Activated CD4-positive, alpha-beta T cell treated with anti-CD3 and anti-CD28 coated beads, Interleukin-2, Interleukin-4, amounts not matched to agents 100 ng/mL and 50 ng/mL, durations not matched to agents 16 hours and 8 hours (primary cell): ENCODE results near the gene SMARCB1.

ENCODE experiments used
- DNase-seq: peaks from one replicate; pipeline ENCODE4 v3.0.0-alpha.2; 2020; ENCODE audit warnings: low spot score

SMARCB1 gene

DNA sequence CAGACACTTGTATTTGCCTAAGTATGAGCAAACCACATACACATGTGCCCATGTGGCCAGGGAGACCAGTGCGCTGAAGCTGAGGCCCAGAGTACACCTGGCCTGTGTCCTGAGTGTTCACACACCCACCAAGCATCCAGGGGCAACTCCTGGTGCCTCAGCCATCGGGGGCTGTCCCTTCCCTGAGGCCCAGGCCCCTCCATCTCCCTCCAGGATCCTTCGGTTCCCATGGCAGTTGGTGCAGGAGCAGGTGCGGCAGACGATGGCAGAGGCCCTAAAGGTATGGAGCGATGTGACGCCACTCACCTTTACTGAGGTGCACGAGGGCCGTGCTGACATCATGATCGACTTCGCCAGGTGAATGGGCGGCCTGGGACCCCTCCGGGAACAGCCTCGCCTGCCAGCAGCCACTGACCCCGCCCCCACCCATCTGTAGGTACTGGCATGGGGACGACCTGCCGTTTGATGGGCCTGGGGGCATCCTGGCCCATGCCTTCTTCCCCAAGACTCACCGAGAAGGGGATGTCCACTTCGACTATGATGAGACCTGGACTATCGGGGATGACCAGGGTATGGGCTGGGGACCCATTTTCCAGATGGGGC lies 6.5 kb upstream of the SMARCB1 start:
- no peak for DNase-seq

DNA sequence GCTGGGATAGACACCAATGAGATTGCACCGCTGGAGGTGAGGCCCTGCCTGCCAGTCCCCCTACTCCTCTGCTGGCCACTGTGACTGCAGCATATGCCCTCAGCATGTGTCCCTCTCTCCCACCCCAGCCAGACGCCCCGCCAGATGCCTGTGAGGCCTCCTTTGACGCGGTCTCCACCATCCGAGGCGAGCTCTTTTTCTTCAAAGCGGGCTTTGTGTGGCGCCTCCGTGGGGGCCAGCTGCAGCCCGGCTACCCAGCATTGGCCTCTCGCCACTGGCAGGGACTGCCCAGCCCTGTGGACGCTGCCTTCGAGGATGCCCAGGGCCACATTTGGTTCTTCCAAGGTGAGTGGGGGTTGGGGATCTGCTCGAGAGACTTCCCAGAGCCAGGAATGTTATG lies 5.7 kb upstream of the SMARCB1 start:
- no peak for DNase-seq

DNA sequence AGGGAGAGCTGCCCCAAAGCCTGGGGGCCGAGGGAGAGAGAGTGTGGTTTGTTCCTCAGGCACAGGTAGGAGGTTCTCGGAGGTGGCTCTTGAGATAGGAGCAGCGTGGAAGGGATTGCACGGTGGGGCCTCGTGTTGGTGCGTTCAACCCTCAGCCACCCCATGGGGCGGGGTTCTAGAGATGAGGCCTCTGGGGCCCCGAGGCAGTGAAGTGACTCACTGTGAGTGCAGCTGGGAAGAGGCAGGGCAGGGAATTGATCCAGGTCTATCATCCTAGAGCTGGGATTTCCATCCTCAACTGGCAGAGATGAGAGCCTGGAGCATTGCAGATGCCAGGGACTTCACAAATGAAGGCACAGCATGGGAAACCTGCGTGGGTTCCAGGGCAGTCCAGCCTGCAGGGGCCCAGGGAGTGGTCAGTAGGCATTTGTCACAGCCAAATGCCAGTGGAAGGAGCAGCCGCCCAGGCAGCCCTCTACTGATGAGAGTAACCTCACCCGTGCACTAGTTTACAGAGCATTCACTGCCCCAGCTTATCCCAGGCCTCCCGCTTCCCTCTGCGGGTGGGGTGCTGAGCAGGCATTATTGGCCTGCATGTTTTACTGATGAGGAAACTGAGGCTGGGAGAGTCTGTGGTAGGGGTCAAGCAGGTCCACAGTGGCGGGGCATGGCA lies 5.1 kb upstream of the SMARCB1 start:
- DNase-seq: no peak

DNA sequence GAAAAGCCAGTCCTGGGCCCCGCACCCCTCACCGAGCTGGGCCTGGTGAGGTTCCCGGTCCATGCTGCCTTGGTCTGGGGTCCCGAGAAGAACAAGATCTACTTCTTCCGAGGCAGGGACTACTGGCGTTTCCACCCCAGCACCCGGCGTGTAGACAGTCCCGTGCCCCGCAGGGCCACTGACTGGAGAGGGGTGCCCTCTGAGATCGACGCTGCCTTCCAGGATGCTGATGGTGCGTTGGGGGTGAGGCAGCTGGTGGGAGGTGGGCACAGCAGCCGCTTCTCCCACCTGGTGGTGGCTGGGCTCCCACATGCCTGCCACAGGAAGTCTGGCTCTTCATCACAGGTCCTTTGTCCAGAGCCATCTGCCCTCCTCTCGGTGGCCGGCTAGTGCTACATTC lies 4.5 kb upstream of the SMARCB1 start:
- DNase-seq: no peak

DNA sequence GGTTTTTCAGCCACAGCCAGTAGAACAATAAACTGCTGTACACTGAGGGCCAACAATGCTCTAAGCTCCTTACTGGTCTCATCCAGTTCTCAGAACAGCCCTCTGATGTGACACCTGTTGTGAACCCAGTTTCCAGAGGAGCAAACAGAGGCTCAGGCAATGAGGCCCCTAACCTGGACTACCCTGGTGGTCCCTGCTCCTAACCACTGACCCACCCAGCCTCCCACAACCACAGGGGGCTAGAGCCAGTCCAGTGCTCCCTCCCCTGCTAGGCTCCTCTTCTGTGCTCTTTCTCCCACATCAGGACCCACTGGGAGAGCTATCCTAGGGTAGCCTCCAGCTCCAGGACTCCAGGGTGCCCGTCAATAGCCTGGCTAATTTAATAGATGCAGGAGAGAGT lies 4.1 kb upstream of the SMARCB1 start:
- no peak for DNase-seq

DNA sequence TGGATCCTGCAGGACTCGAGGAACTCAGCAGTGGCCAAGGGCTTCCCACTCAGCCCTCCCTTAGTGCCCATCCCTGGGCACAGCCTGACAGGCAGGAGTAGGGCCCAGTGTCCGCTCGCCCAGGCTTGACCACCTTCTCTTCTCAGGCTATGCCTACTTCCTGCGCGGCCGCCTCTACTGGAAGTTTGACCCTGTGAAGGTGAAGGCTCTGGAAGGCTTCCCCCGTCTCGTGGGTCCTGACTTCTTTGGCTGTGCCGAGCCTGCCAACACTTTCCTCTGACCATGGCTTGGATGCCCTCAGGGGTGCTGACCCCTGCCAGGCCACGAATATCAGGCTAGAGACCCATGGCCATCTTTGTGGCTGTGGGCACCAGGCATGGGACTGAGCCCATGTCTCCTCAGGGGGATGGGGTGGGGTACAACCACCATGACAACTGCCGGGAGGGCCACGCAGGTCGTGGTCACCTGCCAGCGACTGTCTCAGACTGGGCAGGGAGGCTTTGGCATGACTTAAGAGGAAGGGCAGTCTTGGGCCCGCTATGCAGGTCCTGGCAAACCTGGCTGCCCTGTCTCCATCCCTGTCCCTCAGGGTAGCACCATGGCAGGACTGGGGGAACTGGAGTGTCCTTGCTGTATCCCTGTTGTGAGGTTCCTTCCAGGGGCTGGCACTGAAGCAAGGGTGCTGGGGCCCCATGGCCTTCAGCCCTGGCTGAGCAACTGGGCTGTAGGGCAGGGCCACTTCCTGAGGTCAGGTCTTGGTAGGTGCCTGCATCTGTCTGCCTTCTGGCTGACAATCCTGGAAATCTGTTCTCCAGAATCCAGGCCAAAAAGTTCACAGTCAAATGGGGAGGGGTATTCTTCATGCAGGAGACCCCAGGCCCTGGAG lies 3.3 kb upstream of the SMARCB1 start:
- no peak for DNase-seq

DNA sequence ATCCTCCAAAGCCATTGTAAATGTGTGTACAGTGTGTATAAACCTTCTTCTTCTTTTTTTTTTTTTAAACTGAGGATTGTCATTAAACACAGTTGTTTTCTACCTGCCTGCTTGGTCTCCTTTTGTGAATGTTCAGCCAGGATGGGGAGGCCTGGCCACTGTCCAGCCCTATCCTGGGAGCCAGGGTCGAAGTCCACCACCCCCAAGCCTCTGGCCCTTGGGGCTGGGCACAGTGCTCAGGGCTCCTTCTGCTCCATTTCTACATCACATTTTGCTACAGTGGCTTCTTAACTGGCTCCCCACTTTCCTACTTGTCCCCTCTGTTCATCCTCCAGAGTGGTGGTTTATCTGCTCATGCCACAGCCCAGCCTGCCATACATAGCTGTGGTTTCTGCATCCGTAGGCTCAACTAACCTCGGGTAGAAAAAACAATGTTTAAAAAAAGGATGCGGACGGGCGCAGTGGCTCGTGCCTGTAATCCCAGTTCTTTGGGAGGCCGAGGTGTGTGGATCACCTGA lies 2.5 kb upstream of the SMARCB1 start:
- DNase-seq: no peak

DNA sequence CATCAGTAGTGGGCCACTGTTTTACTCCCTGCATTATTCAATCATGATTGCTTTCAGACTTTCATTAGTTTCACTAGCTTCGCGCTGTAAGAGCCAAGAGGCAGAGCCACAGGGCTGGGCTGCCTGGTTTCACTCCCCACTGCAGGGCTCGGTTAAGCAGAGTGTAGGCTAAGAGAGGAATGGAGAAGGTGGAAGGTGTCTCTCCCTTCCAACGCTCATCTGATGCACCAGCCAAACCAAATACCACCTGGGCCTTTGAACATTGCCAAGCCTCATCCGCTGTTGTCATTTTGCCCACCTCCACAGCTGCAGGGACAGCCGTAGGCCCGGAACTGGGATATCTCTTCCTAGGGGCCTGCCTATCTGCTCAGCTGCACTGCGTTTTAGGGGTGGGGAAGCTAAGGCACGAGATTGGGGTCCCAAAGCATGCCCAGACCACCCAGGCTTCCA lies 480 bp upstream of the SMARCB1 start:
- DNase-seq: no peak

DNA sequence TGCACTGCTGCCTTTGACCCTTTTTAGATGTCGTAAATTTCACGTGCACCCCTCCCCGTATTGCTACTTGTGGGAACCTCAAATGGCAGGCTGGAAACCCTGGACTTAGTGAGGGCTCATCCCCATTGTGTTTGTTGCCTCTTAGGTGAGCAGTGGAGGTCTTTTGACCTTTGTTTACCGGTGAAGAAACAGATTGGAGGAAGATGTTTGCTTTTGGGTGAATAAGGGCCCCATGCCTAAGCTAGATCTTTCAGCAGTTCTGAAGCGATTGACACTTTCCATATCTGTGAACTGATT lies 782 bp downstream of the SMARCB1 start:
- DNase-seq: no peak

DNA sequence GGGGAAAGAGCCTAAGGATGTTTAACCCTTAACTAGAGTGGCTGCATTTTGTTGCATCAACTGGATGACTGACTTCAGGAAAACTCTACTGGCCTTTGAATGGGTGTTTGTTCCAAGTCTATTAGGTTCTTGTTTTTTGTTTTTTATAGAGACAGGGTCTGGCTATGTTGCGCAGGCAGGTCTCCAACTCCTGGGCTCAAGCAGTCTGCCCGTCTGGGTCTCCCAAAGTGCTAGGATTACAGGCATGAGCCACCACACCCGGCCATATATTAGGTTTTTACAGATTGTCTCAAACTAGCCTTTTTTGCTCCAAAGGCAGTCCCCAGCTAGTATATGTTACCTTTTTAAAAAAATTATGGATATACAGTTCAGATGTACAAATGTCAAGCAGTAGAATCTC lies 1.1 kb downstream of the SMARCB1 start:
- no peak for DNase-seq

DNA sequence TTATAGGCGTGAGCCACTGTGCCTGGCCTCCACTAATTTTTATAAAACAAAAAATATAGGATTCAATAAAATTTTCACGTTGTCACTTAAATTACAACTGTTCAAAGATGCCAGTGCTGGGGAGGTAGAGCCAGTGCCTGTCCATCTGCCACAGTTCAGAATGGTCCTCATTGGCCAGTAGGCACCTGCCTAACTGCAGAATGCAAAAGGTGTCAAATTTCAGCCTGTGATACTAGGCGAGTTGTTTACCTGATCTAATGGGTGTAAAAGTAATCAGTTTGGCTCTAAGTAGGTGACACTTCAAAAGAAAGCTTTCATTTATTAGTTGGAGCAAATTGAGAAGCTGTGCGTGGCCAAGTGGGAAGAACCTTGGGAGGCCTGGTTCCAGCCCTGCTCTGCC lies 2.4 kb downstream of the SMARCB1 start:
- DNase-seq: no peak

DNA sequence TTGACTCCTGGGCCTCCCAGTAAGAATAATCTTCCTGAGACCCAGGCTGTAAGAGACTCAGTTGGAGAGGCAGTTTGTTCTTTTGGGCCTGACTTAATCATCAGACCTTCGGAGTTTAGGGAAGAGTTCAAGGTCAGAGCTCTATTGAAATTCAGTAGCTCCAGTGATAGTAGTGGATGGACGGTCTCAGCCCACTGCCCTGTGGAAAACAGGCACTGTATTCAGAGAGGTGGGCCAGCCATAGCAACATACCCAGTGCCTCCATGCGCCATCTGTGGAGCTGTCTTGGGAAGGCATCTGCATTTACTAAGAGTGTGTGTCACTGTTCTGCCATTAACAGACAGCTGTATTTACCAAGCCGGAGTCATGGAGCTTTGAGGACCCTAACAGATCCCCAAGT lies 2.9 kb downstream of the SMARCB1 start:
- DNase-seq: no peak

DNA sequence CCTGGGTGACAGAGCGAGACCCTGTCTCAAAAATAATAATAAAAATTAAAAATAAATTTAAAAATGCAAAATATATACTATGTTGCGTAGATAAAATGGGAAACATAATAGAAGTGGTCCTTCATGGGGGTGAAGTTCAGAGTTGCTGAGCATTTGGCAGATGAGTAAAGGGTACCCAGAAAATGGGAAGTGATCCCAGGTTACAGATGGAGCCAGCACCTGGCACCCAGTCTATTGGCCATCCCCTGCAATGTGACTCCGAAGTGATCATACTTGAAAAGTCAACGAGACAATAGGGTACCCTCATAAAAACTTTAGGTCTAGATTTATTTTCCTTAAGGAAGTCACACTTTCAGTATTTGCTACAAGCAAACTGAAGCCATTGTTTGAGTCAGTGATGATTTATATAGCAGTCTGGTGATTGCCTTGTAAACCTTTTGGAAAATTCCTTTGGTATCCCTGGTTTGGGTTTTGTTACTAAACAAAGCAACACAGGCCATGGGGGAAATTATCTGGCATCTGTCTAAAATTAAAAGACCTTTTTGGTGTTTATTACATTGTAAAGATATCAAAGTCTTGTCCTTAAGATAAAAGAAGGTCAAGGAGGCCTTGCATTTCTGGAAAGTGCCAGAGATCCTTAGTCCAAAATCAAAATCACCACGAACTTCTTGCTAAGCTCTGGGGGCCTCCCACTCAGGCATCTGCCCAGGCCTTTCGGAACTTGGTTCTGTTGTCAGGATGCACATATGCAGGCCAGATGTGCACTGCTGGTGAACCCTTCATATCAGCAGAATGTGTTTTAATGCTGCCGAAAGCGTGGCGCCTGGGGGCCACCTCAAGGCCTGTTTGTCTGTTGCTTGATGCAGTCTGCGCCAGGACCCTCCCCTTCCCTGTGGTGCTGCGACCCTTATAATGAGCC lies 4.3 kb downstream of the SMARCB1 start:
- DNase-seq: no peak

DNA sequence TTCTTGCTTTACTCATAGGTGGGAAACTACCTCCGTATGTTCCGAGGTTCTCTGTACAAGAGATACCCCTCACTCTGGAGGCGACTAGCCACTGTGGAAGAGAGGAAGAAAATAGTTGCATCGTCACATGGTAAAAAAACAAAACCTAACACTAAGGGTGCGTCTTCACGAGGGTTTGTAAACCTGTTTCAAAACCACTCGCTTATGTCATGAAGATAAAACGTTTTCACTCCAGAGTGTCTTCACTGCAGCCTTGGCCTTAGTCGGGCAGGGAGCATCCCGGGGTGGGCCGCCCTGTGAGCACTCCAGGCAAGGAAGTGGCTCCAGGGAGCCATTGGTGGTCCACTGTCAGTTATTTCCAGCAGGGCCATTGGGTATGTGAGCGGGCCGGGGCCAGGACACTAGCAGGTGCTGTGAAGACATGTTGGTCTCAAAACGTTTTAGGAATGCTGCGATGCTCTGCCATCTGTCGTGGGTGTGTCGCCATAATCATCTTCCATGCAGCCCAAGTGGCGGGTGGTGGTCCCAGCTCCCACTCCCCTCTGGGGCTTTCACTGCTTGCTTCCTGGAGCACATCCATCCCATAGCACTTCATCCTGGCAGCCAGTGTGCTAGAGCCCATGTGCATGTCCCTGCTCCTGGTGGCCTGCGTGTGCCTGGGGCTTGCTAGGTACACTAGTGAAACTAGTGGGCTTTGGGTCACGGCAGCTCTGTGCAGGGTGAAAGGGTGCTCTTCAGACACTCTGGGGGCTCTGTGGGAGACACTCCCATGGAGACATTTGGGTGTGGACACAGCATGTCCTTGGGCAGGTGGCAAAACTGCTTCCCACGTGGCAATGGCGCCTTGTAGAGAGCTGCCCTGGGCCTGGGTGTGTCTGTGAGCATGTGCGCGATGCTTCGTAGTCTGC lies 5.2 kb downstream of the SMARCB1 start:
- DNase-seq: no peak

DNA sequence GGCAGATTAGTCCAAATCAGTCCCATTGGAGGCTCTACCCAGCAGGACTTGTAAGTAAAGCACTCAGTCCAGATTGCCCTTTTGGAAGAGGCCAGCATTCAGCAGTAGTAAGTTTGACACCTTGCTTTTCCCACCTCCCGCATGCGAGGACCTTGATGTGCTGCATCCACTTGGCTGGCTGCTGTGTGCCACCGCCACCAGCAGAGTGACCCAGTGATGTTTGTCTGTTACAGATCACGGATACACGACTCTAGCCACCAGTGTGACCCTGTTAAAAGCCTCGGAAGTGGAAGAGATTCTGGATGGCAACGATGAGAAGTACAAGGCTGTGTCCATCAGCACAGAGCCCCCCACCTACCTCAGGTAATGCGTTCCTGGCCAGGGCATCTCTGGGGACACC lies 6.6 kb downstream of the SMARCB1 start:
- DNase-seq: no peak

DNA sequence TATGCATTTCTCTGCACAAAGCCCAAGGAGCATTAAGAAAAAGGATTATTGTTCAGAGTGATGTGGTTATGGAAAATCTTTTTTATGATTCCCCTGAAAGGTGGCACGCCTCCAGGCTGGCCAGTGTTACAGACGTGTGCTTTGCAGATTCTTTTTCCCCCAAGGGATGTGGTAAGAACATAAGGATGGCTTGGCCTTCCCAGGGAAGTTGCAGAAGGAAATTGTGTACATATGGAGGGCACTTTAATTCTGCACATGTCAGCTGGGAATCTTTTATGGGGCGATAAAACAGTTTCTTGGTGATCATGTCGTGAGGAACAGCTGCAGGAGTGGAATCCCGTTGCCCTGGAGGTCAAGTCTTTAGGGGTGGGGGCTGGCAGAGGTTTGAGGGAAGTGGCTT lies 9.7 kb downstream of the SMARCB1 start:
- no peak for DNase-seq

DNA sequence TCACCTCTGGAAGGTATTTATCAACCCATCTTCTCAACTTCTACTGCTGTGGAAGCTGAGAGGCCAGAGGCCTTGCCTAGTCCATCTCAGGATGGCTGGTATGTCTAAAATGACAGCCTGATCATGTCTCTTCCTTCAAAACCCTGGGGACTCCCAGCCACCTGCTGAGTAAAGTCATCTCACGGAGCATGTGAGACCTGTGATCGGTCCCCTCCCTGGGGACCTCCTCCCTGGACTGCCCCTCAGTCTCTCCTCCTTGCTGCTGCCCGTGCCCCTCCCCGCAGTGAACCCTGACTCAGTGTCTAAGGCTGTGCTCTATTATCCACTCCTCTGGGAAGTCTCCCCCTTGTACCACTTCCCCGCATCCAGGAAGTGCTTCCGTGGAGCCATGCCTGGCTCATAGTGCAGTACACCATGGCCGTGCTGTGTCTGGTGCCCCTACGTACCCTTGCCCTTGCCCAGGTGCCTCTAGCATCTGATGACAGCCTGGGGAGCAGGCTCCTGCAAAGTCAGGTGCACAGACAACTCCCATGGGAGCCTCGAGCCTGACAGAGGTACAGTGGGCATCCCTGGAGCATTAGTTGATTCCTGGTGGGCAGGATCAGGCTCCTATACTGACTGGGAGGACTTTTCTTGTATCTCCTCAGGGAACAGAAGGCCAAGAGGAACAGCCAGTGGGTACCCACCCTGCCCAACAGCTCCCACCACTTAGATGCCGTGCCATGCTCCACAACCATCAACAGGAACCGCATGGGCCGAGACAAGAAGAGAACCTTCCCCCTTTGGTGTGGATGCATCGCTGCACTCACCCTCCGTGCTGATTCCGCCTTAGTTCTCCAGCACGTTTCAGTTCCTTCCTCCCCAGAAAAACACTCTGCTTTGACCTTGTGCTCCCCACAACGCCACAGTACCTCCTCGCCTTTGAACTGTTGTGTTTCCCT lies 13.8 kb downstream of the SMARCB1 start:
- no peak for DNase-seq

DNA sequence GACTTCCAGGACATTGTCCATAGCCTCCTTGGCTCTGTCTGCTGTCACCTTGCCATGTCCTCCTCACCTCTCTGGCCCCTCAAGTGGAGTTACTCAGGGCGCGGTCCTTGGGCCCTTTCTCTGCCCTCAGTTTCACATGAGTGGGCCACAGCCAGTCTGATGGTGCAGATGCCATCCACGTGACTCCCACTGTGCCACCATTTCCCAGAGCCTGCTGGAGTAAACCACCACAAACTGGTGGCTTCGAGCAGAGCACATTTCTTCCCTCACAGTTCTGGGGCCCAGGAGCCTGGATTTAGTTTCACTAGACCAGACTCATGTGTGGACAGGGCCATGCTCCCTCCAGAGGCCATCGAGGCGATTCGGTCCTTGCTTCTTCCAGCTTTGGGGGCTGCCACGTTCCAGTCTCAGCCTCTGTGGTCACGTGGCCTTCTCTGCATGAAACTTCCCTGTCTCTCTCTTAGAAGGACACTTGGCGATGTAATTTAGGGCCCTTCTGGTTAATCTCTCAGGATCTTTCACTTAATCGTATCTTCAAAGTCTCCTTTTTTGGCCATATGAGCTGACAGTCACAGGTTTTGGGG lies 14.6 kb downstream of the SMARCB1 start:
- no peak for DNase-seq

DNA sequence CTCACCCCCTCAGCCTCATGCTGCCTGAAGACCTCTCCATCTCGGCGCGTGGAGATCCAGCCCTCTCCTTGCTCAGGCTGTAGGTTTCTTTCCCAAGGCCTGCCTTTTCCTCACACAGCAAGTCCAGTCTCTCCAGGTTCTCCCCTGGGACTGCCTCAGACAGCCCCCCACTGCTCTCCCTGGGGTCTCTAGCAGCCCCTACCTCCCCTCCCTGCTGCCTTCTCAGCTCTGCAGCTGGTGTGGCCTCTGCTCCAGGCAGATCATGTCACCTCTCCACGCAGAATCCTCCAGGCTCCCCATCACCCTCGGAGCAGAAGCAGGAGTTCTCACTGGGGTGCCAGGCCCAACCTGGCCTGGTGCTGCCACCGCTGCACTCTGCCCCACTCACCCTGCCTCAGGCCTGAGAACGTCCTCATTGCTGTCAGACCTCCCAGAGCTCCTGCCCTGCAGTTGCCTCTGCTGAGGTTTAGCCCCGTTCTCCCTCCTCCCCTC lies 15.2 kb downstream of the SMARCB1 start:
- no peak for DNase-seq
